Raji (cell line): ENCODE measurements around the gene GTSF1L.

ENCODE experiments used
- POLR2A ChIP-seq: IDR thresholded peaks from 2 replicates; pipeline ENCODE4 v1.6.1; 2011; ENCODE audit warnings: low read depth, low read length, control low read depth; ENCODE audit not compliant: insufficient read depth

The GTSF1L gene

GRCh38 chr20:43726811-43727338 lies at the start of gene GTSF1L:
GTSF1L (minus strand) TSS chr20:43727002; CDS start chr20:43726694, 308 bp downstream.
- TF ChIP-seq POLR2A = no peak

- TF ChIP-seq POLR2A = no peak
Measured at GRCh38 chr20:43774754-43775153, 48.0 kb upstream of the GTSF1L start.

- no peak for TF ChIP-seq POLR2A
Measured at GRCh38 chr20:43771503-43772190, 44.8 kb upstream of the GTSF1L start.

- no peak for TF ChIP-seq POLR2A
Measured at GRCh38 chr20:43770342-43770741, 43.5 kb upstream of the GTSF1L start.

- TF ChIP-seq POLR2A = no peak
Measured at GRCh38 chr20:43767686-43768474, 41.1 kb upstream of the GTSF1L start.

GRCh38 chr20:43766917-43767316 lies 40.1 kb upstream of the GTSF1L start:
- no peak for TF ChIP-seq POLR2A

- no peak for TF ChIP-seq POLR2A
Measured at GRCh38 chr20:43766385-43766784, 39.6 kb upstream of the GTSF1L start.

- no peak for TF ChIP-seq POLR2A
Measured at GRCh38 chr20:43765916-43766315, 39.1 kb upstream of the GTSF1L start.

- no peak for TF ChIP-seq POLR2A
Measured at GRCh38 chr20:43762911-43763310, 36.1 kb upstream of the GTSF1L start.

GRCh38 chr20:43761386-43762340 lies 34.9 kb upstream of the GTSF1L start:
- TF ChIP-seq POLR2A = no peak

- no peak for TF ChIP-seq POLR2A
Measured at GRCh38 chr20:43755851-43756250, 29.0 kb upstream of the GTSF1L start.

- TF ChIP-seq POLR2A = no peak
Measured at GRCh38 chr20:43755390-43755789, 28.6 kb upstream of the GTSF1L start.

- no peak for TF ChIP-seq POLR2A
Measured at GRCh38 chr20:43752561-43753301, 25.9 kb upstream of the GTSF1L start.

GRCh38 chr20:43752051-43752360 lies 25.2 kb upstream of the GTSF1L start:
- TF ChIP-seq POLR2A = no peak
